Gastrocnemius medialis (tissue), 4 donors: Measurements from ENCODE around the gene CHTF18.

Source experiments
- POLR2A ChIP-seq, 2 donors: fragments of 450-650 bp; IDR thresholded peaks; one replicate each; pipeline ENCODE4 v1.6.1; 2017; ENCODE audit warnings: antibody characterized with exemption in 2 of 2, mild to moderate bottlenecking in 2 of 2, moderate library complexity in 2 of 2
- TF ChIP-seq, protein P1 (sequence below), 5 experiments: fragments of 450-650 bp in 3 of 5; fragments of 200-600 bp in 2 of 5; sonication (generic) in 2 of 5; IDR thresholded peaks in 4 of 5; conservative IDR thresholded peaks in 1 of 5; 1 replicate in 4 of 5; 2 replicates in 1 of 5; pipeline ENCODE4 v1.5.1; 2016 to 2019; ENCODE audit warnings: antibody characterized with exemption in 5 of 5, mild to moderate bottlenecking in 3 of 5, moderate library complexity in 3 of 5

- TF ChIP-seq, protein P1, sequence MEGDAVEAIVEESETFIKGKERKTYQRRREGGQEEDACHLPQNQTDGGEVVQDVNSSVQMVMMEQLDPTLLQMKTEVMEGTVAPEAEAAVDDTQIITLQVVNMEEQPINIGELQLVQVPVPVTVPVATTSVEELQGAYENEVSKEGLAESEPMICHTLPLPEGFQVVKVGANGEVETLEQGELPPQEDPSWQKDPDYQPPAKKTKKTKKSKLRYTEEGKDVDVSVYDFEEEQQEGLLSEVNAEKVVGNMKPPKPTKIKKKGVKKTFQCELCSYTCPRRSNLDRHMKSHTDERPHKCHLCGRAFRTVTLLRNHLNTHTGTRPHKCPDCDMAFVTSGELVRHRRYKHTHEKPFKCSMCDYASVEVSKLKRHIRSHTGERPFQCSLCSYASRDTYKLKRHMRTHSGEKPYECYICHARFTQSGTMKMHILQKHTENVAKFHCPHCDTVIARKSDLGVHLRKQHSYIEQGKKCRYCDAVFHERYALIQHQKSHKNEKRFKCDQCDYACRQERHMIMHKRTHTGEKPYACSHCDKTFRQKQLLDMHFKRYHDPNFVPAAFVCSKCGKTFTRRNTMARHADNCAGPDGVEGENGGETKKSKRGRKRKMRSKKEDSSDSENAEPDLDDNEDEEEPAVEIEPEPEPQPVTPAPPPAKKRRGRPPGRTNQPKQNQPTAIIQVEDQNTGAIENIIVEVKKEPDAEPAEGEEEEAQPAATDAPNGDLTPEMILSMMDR (IDR thresholded peaks at IDR 0.05 in 4 of 5, conservative IDR thresholded peaks at IDR 0.05 in 1 of 5) = no peak
- TF ChIP-seq POLR2A (IDR thresholded peaks at IDR 0.05) = no peak
Observed at GRCh38 chr16:787321-787966, 976 bp upstream of the CHTF18 start.
